ENCODE measurements around the gene PRKAG2.

DNA sequence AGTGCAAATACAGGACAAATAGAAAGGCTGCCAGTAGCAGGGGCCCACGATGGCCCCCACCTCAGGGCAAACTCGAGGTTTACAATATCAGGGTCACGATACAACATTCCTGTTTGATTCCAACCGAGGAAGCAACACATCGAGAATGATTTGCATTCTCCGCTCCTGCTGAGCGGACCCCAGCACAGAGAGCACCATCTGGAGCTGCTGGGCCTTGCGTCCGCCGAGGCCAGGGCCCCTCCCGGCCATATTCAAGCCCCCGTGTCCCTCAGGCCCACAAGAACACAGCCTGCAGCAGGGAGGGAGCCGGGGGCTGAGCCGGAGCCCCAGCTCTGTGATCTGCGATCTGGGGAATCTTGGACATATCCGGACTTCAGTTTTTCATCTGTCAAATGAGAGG is 84.3 kb downstream of the PRKAG2 start:
- TF ChIP-seq, protein P1, sequence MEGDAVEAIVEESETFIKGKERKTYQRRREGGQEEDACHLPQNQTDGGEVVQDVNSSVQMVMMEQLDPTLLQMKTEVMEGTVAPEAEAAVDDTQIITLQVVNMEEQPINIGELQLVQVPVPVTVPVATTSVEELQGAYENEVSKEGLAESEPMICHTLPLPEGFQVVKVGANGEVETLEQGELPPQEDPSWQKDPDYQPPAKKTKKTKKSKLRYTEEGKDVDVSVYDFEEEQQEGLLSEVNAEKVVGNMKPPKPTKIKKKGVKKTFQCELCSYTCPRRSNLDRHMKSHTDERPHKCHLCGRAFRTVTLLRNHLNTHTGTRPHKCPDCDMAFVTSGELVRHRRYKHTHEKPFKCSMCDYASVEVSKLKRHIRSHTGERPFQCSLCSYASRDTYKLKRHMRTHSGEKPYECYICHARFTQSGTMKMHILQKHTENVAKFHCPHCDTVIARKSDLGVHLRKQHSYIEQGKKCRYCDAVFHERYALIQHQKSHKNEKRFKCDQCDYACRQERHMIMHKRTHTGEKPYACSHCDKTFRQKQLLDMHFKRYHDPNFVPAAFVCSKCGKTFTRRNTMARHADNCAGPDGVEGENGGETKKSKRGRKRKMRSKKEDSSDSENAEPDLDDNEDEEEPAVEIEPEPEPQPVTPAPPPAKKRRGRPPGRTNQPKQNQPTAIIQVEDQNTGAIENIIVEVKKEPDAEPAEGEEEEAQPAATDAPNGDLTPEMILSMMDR (conservative IDR thresholded peaks at IDR 0.05; ENCODE audit: low read length): no peak
- TF ChIP-seq EZH2phosphoT487 (IDR thresholded peaks at IDR 0.05; ENCODE audit: borderline replicate concordance): no peak
